Uterus (tissue), 2 donors: Measurements from ENCODE around the gene STAB1.

ENCODE experiments used
- POLR2A ChIP-seq, 2 donors: fragments of 450-650 bp; IDR thresholded peaks; one replicate each; pipeline ENCODE4 v1.6.1; 2016; ENCODE audit warnings: antibody characterized with exemption in 2 of 2, mild to moderate bottlenecking in 1 of 2, moderate library complexity in 1 of 2
- TF ChIP-seq, protein P1 (sequence below), 4 experiments: fragments of 200-600 bp in 2 of 4; fragments of 450-650 bp in 2 of 4; sonication (generic) in 2 of 4; IDR thresholded peaks; one replicate each; pipeline ENCODE4 v1.5.1; 2016 to 2019; ENCODE audit warnings: antibody characterized with exemption in 4 of 4, mild to moderate bottlenecking in 2 of 4, moderate library complexity in 1 of 4

DNA sequence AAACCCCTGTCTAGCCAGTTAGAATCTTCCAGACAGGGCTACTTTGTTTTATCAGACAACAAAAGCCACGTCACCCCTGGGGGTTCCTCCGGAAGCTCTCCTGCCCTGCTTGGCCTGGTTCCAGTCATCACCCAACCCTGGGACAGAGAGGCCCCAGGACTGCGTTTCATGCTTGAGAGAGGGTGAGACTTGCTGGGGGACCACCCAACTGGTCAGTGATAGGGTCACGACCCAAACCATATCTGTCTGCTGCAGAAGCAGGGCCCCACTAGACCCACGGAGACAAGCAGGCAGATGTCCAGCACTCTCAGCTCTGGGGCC is 37.3 kb downstream of the STAB1 start:
- TF ChIP-seq, protein P1, sequence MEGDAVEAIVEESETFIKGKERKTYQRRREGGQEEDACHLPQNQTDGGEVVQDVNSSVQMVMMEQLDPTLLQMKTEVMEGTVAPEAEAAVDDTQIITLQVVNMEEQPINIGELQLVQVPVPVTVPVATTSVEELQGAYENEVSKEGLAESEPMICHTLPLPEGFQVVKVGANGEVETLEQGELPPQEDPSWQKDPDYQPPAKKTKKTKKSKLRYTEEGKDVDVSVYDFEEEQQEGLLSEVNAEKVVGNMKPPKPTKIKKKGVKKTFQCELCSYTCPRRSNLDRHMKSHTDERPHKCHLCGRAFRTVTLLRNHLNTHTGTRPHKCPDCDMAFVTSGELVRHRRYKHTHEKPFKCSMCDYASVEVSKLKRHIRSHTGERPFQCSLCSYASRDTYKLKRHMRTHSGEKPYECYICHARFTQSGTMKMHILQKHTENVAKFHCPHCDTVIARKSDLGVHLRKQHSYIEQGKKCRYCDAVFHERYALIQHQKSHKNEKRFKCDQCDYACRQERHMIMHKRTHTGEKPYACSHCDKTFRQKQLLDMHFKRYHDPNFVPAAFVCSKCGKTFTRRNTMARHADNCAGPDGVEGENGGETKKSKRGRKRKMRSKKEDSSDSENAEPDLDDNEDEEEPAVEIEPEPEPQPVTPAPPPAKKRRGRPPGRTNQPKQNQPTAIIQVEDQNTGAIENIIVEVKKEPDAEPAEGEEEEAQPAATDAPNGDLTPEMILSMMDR (IDR thresholded peaks at IDR 0.05): no peak
- no peak for TF ChIP-seq POLR2A (IDR thresholded peaks at IDR 0.05)
